GM21367 (cell line): ENCODE results near the gene ST6GAL1.

Experiments used
- ATAC-seq: cut with Tn5 transposase; IDR thresholded peaks from one replicate; pipeline ENCODE4 v1.9.1; 2021; ENCODE audit not compliant: unreplicated experiment

ST6GAL1 gene

GRCh38 chr3:186915806-186916796, 14.2 kb upstream of the ST6GAL1 start:
- ATAC-seq, result no peak

DNA sequence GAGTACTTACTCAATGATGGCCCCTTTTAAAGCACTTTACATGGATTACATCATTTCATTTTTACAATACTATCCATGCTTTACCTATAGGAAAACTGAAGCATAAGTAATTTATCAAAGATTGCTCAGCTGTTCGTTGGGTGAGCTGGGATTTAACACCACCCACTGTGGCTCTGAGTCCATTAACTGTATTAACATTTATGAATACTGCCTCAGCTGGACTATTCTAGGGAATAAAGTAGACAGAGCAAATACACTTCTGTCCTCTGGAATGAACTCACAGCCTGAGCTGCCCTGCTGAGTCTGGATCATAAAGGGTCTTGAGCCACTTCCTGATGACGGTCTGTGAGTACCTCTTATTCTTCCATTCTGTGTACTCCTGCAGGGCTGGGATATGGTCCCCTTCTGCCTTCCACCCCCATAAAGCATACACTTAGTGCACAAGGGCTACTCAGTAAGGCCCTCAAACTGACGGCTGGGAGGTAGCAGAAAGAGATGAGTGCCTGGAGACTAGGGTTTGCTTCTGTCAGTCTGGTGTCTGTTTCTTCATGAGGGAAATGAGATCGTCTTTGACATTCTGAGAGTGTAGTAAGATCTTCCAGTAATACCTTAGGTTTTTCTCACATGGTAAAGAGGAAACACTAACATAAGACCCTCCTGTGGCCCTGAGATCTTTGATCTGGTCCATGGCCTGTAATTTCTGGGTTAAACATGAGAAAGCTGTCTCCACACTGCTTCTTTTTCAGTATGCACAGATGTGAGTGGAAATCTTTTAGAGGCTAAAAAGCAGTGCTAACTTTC, 12.6 kb upstream of the ST6GAL1 start:
- ATAC-seq, result no peak

DNA sequence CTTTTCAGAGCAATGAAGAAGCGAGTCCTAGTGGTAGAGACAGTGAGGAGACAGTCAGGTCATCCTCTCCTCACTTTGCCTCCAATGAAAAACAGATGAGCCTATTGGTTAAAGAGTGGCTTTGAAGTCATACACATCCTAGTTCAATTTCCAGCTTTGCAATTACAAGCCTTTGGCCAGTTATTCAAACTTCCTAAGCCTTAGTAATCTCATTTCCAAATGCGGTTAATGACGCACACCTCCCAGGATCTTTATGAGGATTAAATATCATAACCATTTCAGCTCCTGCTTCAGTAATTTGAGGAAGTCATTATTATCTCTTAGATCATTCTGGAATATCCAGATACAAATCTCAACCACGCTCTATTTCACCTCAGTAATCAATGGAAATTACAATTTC, 10.0 kb upstream of the ST6GAL1 start:
- no peak for ATAC-seq

GRCh38 chr3:186920796-186921195, 9.5 kb upstream of the ST6GAL1 start:
- no peak for ATAC-seq

DNA sequence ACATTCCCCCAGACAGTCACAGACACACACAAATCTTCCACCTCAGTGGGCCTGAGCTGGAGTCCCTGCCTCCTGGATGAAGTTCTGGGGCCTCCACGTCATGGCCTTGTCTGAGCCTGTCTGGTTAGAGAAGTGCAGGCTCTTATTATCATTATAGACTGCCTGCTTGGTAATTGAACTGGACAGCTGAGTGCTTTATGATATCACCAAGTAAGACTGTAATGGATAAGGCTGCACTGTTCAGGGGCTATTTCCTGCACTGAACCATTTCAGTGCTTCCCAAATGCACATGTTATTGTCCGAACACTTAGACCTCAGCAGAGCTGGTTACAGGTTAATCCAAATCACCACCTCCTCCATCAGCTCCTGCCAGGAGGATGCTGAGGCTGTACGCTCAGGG, 8.7 kb upstream of the ST6GAL1 start:
- no peak for ATAC-seq

DNA sequence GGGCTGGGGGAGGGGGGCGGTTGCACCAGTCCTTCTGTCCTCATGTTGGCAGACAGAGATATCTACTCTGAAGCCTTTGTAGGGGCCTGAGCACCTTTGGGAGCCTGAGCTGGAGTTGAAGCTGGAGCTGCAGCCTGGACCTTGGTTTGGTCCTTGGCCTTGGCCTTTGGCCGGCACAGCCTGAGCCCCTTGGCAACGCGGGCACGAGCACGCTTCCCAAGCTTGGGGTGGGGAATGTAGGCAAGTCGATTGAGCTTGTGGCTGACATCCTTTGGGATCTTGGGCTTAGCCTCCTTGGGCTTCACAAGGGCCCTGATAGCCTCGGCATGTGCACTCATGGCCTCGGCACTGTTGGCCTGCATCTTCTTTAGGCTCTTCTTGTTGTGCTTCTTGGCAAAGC, 8.1 kb upstream of the ST6GAL1 start:
- no peak for ATAC-seq

- ATAC-seq, result no peak
Observed at GRCh38 chr3:186922790-186923189, 7.5 kb upstream of the ST6GAL1 start.

GRCh38 chr3:186923241-186923640, 7.1 kb upstream of the ST6GAL1 start:
- no peak for ATAC-seq

GRCh38 chr3:186925826-186926225, 4.5 kb upstream of the ST6GAL1 start:
- no peak for ATAC-seq

DNA sequence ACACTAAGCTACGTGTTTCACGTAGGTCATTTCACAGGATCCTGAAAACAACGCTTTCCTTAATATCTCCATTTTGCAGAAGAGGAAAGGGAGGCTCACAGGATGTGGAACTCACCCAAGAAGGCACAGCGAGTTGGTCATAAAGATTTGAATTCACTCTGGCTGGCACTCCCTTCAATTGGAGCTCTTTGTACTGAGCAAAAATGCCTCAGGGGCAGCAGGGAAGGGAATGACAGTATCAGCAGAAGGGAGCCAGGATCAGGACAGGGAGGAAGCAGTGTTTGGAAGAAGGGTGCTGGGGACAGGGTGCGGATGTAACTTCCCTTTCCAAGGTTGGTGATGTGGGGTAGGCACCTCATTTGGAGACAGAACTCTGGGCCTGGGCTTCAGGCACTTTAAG, 1.1 kb upstream of the ST6GAL1 start:
- ATAC-seq, result no peak

- ATAC-seq, result no peak
Observed at GRCh38 chr3:186929685-186930084, 641 bp upstream of the ST6GAL1 start.

GRCh38 chr3:186930641-186931531, 560 bp downstream of the ST6GAL1 start:
- peak; percentile 70 for ATAC-seq

GRCh38 chr3:186931532-186932280, 1.4 kb downstream of the ST6GAL1 start:
- ATAC-seq, result no peak

- ATAC-seq, result no peak
Observed at GRCh38 chr3:186932281-186933181, 2.2 kb downstream of the ST6GAL1 start.

DNA sequence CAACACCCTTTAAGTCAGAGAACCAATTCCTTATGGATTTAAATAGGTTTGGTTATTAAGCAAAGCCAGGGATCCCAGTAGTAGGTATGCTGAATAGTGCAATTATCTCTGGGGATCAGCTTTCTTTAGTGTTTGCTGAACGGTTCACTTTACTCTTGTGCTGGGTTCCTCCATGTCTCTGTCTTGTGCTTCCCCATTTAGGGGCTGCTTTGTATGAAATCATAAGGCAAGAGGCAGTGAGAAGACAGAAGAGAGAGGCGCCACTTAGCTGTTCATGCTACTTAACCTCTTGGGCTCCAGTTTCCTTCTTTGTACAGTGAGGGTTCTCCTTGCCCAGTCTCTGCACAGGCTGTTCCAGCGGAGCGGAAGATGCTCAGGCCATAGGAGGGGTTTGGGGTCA, 3.5 kb downstream of the ST6GAL1 start:
- ATAC-seq, result no peak

- ATAC-seq, result no peak
Observed at GRCh38 chr3:186935133-186935532, 4.8 kb downstream of the ST6GAL1 start.

- ATAC-seq, result no peak
Observed at GRCh38 chr3:186937017-186937875, 6.9 kb downstream of the ST6GAL1 start.

DNA sequence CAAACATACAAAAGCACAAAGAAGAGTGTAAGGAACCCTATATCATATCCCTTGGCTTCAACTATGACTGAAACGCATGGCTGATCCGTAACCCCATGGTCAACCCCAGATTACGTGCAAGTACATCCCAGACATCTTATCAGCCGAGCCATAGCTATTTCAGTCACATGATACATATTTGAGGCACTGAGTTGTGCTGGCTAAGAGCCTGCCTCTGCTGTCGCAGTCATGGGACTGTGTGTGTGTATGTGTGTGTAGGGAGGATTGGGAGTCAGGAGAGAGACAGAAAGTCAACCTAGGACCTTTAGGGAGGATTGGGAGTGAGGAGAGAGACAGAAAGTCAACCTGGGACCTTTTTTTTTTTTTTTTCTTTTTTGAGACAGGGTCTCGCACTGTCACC, 8.4 kb downstream of the ST6GAL1 start:
- no peak for ATAC-seq
